ENCODE results near the gene IL26.

GRCh38 chr12:68163560-68164081 is 62.0 kb downstream of the IL26 start:
- TF ChIP-seq POLR2AphosphoS5 (IDR thresholded peaks at IDR 0.05; ENCODE audit: insufficient read depth, low read depth, low read length) (no peak), CTCF (IDR thresholded peaks at IDR 0.05; ENCODE audit: extremely low read depth in 1 of 2, insufficient read depth in 1 of 2, low read depth in 1 of 2, low read length in 2 of 2) (no peak), POLR2A (IDR thresholded peaks at IDR 0.05; ENCODE audit: low read depth, low read length) (no peak)
